Endothelial cell of umbilical vein (primary cell): ENCODE measurements around the gene RGS17.

Experiments
- CTCF ChIP-seq, 2 donors: IDR thresholded peaks; 1 replicate in 1 of 2; 2 replicates in 1 of 2; pipeline ENCODE4 v1.5.1; 2011; ENCODE audit warnings: low read length in 2 of 2, mild to moderate bottlenecking in 2 of 2, moderate library complexity in 2 of 2, control low read depth in 1 of 2, inconsistent platforms in 1 of 2, low read depth in 1 of 2; ENCODE audit not compliant: insufficient read depth in 1 of 2; ENCODE audit errors: extremely low read depth in 1 of 2
- EZH2 ChIP-seq: IDR thresholded peaks from 2 replicates; pipeline ENCODE4 v1.6.1; 2012; ENCODE audit warnings: borderline replicate concordance, low read depth, mild to moderate bottlenecking, moderate library complexity, low read length, inconsistent platforms; ENCODE audit not compliant: severe bottlenecking
- FOS ChIP-seq: IDR thresholded peaks from 2 replicates; pipeline ENCODE4 v1.6.1; 2011; ENCODE audit warnings: mild to moderate bottlenecking, low read length, moderate library complexity, borderline replicate concordance; ENCODE audit not compliant: insufficient read depth
- GATA2 ChIP-seq: IDR thresholded peaks from 2 replicates; pipeline ENCODE4 v1.7.0; 2011; ENCODE audit warnings: low read depth, mild to moderate bottlenecking, moderate library complexity, mixed read lengths, low read length; ENCODE audit not compliant: insufficient read length, insufficient read depth
- JUN ChIP-seq: IDR thresholded peaks from 2 replicates; pipeline ENCODE4 v1.6.1; 2011; ENCODE audit warnings: borderline replicate concordance, low read depth; ENCODE audit not compliant: insufficient read length, insufficient read depth
- MAX ChIP-seq: IDR thresholded peaks from 2 replicates; pipeline ENCODE4 v1.6.1; 2011; ENCODE audit not compliant: insufficient read depth, insufficient read length
- MYC ChIP-seq: IDR thresholded peaks from one replicate; pipeline ENCODE4 v1.6.1; 2011; ENCODE audit warnings: mild to moderate bottlenecking, low read depth, low read length
- POLR2A ChIP-seq: IDR thresholded peaks from 2 replicates; pipeline ENCODE4 v1.6.1; 2012; ENCODE audit warnings: low read depth, mild to moderate bottlenecking, control low read depth, low read length
- POLR2AphosphoS5 ChIP-seq: IDR thresholded peaks from 2 replicates; pipeline ENCODE4 v1.6.1; 2012; ENCODE audit warnings: low read depth, mild to moderate bottlenecking, control low read depth, low read length, moderate library complexity; ENCODE audit not compliant: insufficient read depth

- TF ChIP-seq EZH2 (no peak), CTCF (IDR thresholded peaks at IDR 0.05; ENCODE audit: extremely low read depth in 1 of 2, insufficient read depth in 1 of 2, low read depth in 1 of 2, low read length in 2 of 2) (no peak), MAX (no peak), POLR2AphosphoS5 (no peak), POLR2A (no peak), JUN (no peak), FOS (no peak), MYC (no peak), GATA2 (no peak)
These were observed 85.8 kb downstream of the RGS17 start for GRCh38 chr6:153045271-153045670.
